ENCODE data around the gene FIBCD1. TPM values are rescaled to one million over a fixed set of nuclear protein-coding genes. Genes with fewer than 3 reads are reported as not detected.
"Not testable (repeated sequence)": the region's sequence is repeated elsewhere in the genome, so short reads cannot be mapped to it uniquely, and the experiment has no call there.

FIBCD1 gene
- total RNA-seq, 4 donors from 2014 or later: not detected

DNA sequence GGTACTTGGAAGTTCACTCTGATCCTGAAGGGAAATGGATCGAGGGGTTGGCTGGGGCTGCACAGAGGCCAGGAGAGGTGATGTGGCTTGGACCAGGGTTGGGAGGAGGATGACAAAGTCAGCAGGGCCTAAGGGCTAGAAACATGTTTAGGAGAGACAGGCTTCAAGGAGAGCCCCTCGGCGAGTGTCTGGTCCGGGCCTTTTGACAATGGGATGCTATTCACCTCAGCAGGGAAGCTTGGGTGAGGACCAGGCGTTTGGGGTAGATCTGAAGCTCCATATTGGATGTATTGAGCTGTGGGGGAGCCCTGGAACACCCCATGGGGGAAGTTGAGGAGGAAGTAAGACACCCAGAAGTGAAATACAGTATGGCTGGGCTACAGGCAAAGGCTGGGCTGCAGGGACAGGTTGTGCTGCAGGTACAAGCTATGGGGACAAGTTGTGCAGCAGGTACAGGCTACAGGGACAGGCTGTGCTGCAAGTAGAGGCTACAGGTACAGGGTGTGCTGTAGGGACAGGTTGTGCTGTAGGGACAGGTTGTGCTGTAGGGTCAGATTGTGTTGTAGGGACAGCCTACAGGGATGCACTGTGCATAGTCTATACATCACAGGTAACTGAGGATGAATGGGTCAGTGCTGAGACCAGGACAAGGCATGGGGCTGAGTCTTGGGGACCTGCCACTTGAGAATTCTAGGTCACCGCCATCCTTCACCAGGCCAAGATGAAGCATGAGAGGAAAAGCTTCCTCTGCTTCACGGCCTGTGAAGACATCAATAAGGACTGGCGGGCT, 22.7 kb upstream of the FIBCD1 start:
- Histone ChIP-seq H3K36me3 (no peaks in the 10 kb centered on the region), H3K27ac (no peak overlapping the region), H3K9me3 (no peaks in the 10 kb centered on the region), H3K27me3 (peaks cover 11% of the 10 kb centered on the region), H3K4me1 (peaks cover 9% of the 10 kb centered on the region), H3K4me3 (no peak overlapping the region)
- WGBS: 97% methylated on average over 8 of the region's 8 CpGs
- no peak for TF ChIP-seq POLR2A (IDR thresholded peaks at IDR 0.05)
- TF ChIP-seq, protein P1, sequence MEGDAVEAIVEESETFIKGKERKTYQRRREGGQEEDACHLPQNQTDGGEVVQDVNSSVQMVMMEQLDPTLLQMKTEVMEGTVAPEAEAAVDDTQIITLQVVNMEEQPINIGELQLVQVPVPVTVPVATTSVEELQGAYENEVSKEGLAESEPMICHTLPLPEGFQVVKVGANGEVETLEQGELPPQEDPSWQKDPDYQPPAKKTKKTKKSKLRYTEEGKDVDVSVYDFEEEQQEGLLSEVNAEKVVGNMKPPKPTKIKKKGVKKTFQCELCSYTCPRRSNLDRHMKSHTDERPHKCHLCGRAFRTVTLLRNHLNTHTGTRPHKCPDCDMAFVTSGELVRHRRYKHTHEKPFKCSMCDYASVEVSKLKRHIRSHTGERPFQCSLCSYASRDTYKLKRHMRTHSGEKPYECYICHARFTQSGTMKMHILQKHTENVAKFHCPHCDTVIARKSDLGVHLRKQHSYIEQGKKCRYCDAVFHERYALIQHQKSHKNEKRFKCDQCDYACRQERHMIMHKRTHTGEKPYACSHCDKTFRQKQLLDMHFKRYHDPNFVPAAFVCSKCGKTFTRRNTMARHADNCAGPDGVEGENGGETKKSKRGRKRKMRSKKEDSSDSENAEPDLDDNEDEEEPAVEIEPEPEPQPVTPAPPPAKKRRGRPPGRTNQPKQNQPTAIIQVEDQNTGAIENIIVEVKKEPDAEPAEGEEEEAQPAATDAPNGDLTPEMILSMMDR (IDR thresholded peaks at IDR 0.05): no peak
- no peak for TF ChIP-seq POLR2AphosphoS5 (IDR thresholded peaks at IDR 0.05)
- TF ChIP-seq EP300 (IDR thresholded peaks at IDR 0.05): no peak
- DNase-seq (ENCODE audit: low spot score in 2 of 2): no peak

DNA sequence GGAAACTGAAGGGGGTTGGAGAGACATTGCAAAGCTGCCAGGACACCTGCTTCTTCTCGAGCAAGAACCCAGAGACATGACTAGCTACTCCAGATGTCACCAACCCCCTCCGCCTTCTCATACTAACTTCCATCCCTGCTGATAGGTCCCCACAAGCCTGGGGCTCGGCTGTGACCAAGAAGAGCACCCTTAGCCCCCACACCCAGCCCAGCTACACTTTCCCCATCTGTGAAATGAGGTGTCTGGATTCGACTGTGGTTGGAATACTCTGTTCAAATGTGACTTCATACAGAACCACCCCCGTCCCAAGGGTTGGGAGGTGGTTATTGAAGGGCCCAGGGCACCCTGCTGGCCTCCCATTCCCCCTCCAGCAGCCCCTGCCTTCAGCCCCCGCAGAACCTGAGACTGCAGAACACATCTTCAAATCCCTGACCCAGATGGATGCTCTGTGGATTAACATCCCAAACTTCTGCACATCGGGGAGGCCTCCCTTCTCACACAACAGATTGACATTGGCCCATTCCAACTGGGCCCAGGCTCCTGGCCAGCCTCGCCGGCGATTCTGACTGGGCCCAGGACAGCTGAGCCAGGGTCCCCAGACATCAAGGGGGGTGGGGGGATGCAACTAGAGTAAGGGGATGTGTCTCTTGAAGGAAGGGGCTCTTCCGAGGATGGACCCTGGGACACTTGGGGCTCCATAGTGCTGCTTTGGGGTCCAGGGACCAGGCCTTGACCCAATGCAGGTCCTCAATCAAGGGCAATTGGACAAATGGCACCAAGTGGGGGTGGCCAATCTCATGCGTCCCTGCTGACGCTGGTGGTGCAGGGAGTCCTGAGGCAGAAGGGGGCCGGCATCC, 21.7 kb upstream of the FIBCD1 start:
- H3K9me3 ChIP-seq: no peaks in the 10 kb centered on the region
- no peaks in the 10 kb centered on the region for H3K36me3 ChIP-seq
- H3K27me3 ChIP-seq: peaks cover 19% of the 10 kb centered on the region
- WGBS: 96% methylated on average over 12 of the region's 14 CpGs
- no peak for DNase-seq (ENCODE audit: low spot score in 2 of 2)
- H3K4me3 ChIP-seq: no peak overlapping the region
- no peak overlapping the region for H3K27ac ChIP-seq
- peaks cover 9% of the 10 kb centered on the region for H3K4me1 ChIP-seq
- TF ChIP-seq POLR2AphosphoS5 (IDR thresholded peaks at IDR 0.05) (no peak), POLR2A (IDR thresholded peaks at IDR 0.05) (no peak), EP300 (IDR thresholded peaks at IDR 0.05) (no peak)
- TF ChIP-seq, protein P1 (IDR thresholded peaks at IDR 0.05): no peak

DNA sequence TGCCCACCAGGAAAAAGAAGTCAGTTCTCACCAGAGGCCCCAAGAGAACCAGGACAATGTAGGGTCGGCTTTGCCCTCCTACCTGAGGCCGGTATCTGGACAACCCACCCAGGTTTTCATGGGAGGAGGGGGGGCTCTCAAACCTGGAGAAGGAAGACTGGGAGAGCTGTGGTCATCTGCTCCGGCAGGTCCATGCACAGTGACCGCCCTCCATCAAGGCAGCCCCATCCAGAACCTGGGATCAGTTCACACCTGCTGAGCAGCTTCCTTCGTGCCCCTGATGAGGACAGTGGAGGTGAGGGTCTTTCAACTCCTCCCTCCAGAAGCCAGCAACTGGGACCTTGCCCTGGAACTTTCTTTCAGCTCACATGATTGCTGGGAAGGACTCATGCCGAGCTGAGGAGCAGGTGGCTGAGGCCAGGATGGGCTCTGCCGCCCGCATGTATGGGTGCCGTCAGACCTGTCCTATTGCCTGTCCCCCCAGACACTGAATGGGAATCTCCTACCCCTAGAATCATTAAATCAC, 20.8 kb upstream of the FIBCD1 start:
- peaks cover 9% of the 10 kb centered on the region for H3K4me1 ChIP-seq
- H3K27me3 ChIP-seq: peaks cover 22% of the 10 kb centered on the region
- no peaks in the 10 kb centered on the region for H3K36me3 ChIP-seq
- no peak for DNase-seq (ENCODE audit: low spot score in 2 of 2)
- no peaks in the 10 kb centered on the region for H3K9me3 ChIP-seq
- H3K27ac ChIP-seq: no peak overlapping the region
- WGBS: 92% methylated on average over 9 of the region's 9 CpGs
- no peak overlapping the region for H3K4me3 ChIP-seq
- no peak for TF ChIP-seq POLR2AphosphoS5 (IDR thresholded peaks at IDR 0.05)
- no peak for TF ChIP-seq EP300 (IDR thresholded peaks at IDR 0.05)
- TF ChIP-seq POLR2A (IDR thresholded peaks at IDR 0.05): no peak
- TF ChIP-seq, protein P1 (IDR thresholded peaks at IDR 0.05): no peak

DNA sequence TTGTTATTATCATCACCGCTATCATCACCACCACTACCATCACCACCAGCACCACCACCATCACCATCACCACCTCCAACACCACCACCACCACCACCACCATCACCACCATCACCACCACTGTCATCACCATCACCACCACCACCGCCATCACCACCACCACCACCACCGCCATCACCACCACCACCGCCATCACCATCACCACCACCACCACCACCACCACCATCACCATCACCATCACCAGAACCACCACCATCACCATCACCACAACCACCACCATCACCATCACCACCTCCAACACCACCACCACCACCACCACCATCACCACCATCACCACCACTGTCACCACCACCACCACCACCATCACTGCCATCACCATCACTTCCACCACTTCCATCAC, 19.5 kb upstream of the FIBCD1 start:
- H3K4me1 ChIP-seq, H3K27ac ChIP-seq: not testable (repeated sequence)
- 81% methylated on average over 4 of the region's 4 CpGs for WGBS

DNA sequence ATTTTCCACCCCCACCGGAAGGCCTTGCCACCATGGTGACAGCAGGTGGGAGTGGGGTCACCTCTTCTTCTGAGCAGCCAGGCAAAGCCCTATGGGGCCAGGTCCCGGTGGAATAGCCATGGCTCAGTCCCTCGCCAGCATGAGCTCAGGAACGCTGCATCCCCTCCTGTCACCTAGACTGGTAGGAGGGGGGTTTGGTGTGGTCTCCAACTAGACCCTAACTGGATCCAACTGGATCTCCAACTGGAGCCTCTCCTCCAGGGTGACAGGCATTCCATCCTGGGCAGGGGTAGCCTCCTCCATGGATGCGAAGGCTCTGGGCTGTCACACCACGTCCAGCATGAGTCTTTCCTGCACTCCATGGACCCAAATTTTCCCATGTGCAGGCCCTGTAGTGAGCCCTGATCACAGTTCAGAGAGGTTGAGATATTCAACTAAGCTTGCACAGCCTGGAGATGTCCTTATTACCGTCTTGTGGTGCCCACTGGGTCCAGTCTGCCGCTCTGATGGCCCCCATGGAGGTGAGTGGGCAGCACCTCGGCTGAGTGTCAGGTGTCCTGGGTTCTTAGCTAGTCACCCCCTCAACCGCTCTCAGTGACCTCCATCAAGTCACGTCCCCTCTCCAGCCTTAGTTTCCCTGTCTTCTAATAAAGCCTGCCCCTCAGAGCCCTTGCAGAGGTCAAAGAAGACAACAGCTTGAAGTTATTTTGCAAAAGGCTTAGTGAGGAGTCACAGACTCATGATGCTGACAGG, 18.6 kb upstream of the FIBCD1 start:
- no peak for TF ChIP-seq POLR2A (IDR thresholded peaks at IDR 0.05)
- TF ChIP-seq, protein P1 (IDR thresholded peaks at IDR 0.05): no peak
- TF ChIP-seq EP300 (IDR thresholded peaks at IDR 0.05): no peak
- no peak for TF ChIP-seq POLR2AphosphoS5 (IDR thresholded peaks at IDR 0.05)
- 88% methylated on average over 9 of the region's 11 CpGs for WGBS
- no peak for DNase-seq (ENCODE audit: low spot score in 2 of 2)

More for the DNA sequence above, 19.5 kb upstream of the FIBCD1 start:
- H3K4me3 ChIP-seq; H3K36me3 ChIP-seq; H3K9me3 ChIP-seq; DNase-seq (ENCODE audit: low spot score in 2 of 2): not testable (repeated sequence)
- peaks cover 26% of the 10 kb centered on the region for H3K27me3 ChIP-seq

More for the DNA sequence above, 18.6 kb upstream of the FIBCD1 start:
- Histone ChIP-seq H3K4me3 (no peak overlapping the region), H3K27me3 (peaks cover 24% of the 10 kb centered on the region), H3K9me3 (no peaks in the 10 kb centered on the region), H3K27ac (no peak overlapping the region), H3K36me3 (no peaks in the 10 kb centered on the region), H3K4me1 (peaks cover 4% of the 10 kb centered on the region)

Measured in suprapubic skin (tissue), 4 donors.